Skin of body (tissue), 2 donors: Measurements from ENCODE around the gene PTPRJ. TPM values are rescaled to one million over a fixed set of nuclear protein-coding genes. Genes with fewer than 3 reads are reported as not detected.

Experiments
- DNase-seq: peaks from one replicate; lab custom pipeline; 2025; lab: John Stamatoyannopoulos, UW
- total RNA-seq: library from RNA; depleted of rRNA; stranded (reverse); fragments of >200 nt; gene quantifications from one replicate; pipeline ENCODE4 v1.2.3, GENCODE V29; 2014

Gene PTPRJ
- total RNA-seq, 1 donor from 2014 or later = 8.1 TPM

GRCh38 chr11:47994417-47994816 is 14.1 kb downstream of the PTPRJ start:
- DNase-seq = no peak

- no peak for DNase-seq
Observed at GRCh38 chr11:47995360-47995769, 15.0 kb downstream of the PTPRJ start.

DNA sequence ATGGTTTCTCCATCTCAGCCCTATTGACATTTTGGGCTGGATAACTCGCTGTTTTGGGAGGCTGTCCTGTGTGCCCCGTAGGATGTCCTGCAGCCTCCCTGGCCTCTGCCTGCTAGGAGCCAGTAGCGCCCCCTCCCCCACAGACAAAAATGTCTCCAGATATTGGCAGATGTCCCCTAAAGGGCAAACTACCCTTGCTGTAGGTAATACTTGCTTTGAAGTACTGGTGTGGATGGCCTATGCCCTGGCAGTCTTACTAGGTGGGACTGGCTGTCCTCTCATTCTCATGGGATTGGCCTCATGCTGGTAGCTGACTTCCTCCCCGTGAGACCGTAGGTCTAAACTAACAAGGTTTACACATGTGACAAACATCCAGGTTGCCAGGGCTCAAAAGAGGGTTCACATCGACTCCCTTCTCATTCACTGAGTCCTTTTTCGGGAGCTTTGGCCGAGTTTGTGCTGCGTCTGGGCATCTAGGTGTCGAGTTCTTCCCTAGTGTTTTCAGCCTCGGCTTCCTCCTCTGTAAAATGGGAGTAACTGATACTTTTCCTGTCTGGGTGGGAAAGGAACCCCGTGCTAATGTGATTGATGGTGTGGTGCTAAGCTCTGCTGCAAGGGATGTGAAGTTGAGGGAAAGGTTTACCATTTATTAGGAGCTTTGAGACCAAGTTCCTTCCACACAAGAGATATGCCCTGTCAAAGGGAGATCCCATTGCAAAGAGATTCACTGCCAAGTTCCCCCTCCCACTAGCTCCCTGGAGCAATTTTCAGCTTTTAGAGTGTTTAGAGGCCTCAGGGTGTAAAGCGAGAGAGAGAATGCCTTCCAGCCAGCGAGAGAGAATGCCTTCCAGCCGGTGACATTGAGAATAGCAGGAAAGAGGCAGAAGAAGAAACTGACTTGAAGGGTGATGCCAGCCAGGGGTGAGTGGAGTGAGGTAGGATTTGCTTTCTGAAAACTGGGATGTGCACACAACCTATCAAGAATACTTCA is 17.0 kb downstream of the PTPRJ start:
- no peak for DNase-seq

- DNase-seq = no peak
Observed at GRCh38 chr11:47998345-47998732, 18.0 kb downstream of the PTPRJ start.

- DNase-seq = no peak
Observed at GRCh38 chr11:47998733-47999359, 18.5 kb downstream of the PTPRJ start.

DNA sequence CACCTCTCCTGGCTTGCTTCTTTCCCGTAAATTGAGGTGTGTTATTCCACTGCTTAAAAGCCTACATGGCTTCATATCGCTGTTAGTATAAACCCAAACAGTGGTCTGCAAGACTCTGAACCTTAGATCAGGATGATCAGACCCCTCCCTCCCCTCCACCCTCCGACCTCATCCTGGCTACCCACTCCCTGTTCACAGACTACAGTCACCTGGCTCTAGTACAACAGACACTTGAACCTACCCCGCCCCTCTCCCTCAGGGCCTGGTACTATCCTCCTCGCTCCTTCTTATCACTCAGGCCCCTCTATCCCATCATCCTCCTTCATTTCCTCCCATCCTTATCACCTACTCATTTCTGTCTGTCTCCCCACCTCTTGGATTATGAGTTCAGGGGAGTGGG is 20.1 kb downstream of the PTPRJ start:
- DNase-seq = no peak

- DNase-seq = no peak
Observed at GRCh38 chr11:48001438-48002021, 21.2 kb downstream of the PTPRJ start.

DNA sequence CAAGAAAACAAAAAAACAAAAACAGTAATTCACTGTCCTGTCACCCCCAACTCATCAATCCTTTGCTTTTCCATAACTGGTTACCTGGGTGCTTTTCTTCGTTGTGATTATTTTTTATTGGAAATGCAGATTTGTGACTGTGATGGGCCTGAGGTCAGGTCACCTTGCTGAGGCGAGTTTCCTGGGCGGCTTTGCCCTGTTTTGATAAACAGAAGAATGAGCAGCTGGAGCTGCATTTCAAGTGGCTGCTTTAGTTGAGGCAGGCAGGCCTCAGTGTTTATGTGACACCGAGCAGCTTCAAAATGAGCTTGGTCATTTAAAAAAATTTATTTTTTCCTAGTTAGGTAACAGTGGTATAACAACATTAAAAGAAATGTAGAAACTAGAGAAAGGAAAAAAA is 22.2 kb downstream of the PTPRJ start:
- no peak for DNase-seq

- DNase-seq = no peak
Observed at GRCh38 chr11:48003926-48004325, 23.6 kb downstream of the PTPRJ start.

GRCh38 chr11:48004456-48004855 is 24.1 kb downstream of the PTPRJ start:
- no peak for DNase-seq

DNA sequence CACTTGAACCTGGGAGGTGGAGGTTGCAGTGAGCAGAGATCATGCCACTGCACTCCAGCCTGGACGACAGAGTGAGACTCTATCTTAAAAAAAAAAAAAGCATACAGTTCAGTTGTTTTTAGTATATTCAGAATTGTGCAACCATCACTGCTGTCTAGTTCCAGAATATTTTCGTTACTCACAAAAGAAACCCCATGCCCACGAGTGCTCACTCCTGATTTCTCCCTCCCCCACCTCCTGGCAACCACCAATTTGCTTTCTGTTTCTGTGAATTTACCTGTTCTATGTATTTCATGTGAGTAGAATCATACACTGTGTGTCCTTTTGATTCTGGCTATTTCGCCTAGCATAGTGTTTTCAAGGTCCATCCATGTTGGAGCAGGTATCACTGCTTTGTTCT is 24.8 kb downstream of the PTPRJ start:
- DNase-seq = no peak

GRCh38 chr11:48005831-48006270 is 25.5 kb downstream of the PTPRJ start:
- DNase-seq = no peak

DNA sequence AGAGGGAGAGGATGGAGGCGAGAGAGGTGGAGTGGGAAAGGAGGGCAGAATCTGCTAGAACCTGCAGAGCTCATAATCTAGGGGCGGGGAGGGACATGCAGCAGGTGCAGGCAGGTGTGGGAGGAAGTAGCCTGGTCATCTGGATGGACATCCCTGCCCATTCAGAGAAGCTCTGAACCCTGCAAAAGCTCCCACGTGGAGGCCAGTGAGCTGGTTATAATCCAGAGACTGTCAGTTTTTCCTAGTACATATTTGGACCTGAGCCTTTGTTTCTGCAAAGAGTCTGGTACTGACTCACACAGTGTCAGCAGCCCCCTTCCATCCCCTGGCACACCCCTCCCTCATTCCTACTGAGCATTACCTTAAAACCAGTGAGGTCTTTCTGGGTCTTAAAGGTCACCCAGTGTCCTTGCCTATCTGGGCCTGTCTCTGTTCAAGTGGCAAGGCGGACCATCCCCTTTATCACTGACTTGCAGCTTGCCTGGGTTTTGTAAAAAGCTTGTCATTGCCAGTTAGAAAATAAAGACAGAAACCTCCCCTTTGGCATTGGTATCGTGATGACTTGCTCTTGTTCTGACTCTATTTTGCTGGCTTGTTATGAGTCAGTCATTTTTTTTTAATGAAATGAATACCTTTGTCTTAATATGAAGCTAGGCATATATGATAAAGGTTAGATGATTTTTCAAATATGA is 26.1 kb downstream of the PTPRJ start:
- DNase-seq = no peak

DNA sequence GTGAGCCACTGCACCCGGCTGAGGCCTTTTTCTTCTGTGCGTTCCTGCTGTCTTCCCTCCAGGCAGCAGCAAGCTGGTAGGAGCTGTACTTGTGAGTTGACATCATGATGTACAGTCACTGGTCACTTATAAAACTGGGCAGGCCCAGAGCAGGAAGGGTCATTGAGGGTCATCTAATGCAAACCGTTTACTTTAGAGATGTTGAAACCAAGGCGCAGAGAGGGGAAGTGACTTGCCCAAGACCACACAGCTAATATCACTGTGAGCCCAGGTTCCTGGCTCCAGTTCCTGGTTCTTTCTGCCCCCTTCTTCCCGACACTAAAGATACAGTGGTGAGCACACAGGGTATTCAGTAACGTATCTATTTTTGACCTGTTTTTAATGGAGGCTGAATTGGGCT is 27.3 kb downstream of the PTPRJ start:
- no peak for DNase-seq

DNA sequence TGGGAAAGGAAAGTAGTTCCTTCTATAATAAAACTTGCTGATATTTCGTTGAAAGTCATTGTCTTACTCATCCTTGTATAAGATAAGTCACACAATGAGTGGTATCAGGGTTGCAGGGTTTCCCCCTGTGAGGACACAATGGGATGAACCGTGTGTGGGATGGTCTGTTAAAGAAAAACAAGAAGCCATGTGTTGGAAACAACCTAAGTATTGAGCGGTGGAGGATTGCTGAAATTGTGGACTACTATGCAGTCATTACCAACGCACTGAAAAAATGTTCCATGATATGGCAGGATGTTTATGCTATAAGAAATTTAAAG is 28.6 kb downstream of the PTPRJ start:
- DNase-seq = no peak

DNA sequence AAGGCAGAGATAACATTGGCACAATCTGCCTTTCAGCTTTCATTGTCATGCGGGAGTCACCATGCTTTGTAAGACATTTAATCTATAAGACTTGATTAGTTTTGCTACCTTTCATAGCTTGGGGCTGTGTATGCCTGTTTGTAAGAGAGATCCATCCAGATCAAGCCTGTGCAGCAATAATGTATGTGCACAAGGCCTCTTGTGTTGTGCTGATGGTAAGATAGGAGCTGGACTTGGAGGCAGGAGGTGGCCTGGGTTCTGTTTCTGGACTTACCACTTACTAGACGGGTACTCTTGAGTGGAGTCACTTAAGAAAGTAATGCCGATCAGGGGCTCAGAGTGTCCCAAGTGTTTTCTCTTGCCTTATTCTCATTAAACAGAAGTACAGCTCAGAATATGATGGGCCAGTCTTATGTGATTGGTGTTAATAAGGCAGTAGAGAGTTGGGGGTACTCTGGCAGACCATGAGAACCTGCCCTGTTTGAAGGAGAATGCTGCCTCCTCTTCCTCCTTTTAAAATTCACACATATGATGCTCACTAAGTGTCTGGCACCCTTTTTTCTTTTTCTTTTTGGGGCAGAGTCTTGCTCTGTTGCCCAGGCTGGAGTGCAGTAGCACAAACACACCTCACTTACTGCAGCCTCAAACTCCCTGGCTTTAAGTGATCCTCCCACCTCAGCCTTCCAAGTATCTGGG is 30.9 kb downstream of the PTPRJ start:
- no peak for DNase-seq

GRCh38 chr11:48011798-48012391 is 31.5 kb downstream of the PTPRJ start:
- no peak for DNase-seq

GRCh38 chr11:48013269-48013901 is 33.0 kb downstream of the PTPRJ start:
- no peak for DNase-seq

DNA sequence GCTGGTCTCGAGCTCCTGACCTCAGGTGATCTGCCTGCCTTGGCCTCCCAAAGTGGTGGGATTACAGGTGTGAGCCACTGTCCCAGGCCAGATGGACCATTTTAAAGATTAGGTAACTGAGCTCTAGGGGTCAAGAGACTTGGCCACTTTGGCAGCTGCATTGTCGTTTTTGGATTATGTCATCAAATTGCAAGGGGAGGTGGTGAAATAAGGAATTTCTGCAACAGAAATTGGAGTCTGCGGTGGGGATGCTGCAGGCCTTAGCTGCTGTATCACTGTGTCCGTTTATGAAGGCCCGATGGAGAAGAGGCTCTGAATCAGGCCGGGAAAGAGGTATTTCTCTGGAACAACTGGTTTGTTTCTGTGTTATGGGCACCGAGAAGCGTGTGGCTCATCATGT is 34.6 kb downstream of the PTPRJ start:
- DNase-seq = no peak

DNA sequence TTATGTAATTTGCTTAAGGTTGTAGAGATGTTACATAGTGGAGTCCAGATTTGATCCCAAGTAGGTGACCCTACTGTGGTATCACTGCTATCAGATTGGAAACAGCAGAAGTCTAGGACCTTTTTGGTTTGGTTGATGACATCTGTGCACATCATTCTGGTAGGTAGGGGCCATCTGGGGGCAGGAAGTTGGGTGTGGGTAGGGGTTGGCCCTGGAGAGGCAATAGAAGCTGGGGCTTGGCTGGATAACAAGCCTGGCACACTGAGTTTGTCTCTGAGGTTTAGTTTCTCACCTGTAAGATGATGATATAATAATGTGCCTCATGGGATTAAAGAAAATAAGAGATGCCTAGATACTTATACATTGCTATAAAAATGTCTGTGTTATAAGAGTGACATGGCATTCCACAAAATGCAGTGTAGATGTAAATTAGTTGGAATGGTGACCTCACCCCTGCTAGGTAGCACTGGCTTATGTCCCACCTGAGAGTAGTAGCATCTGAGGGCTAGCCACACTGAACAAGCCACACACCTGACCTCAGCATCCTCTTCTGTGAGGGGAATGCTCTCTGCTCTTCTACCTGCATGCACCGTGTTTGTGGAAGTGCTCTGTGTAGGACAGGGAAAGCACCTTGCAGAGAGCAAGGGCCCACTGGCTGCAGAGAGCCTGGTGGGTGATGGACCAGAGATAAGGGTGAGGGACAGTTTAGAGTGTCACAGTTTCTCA is 36.9 kb downstream of the PTPRJ start:
- DNase-seq = no peak
